PC-3 (cell line): ENCODE data around the gene C1QL2. TPM values are rescaled to one million over a fixed set of nuclear protein-coding genes. Genes with fewer than 3 reads are reported as not detected.

ENCODE experiments used
- ATAC-seq: fragments of 200-7000 bp; cut with Tn5 transposase; 2 replicates; pipeline ENCODE4 v1.9.1; 2020; ENCODE audit warnings: mild to moderate bottlenecking, moderate library complexity
- BruUV-seq: library from RNA; stranded (reverse); fragments of 400-500 nt; replicated peaks from 2 replicates; lab custom pipeline; 2021; lab: Mats Ljungman, UMichigan
- CTCF ChIA-PET: fragments of 300-600 bp; sonication (Branson Sonifier 250); formaldehyde crosslinking; loops from one replicate; lab custom pipeline; 2022; ENCODE audit warnings: antibody characterized with exemption; lab: Charles Lee
- POLR2A ChIA-PET: fragments of 300-600 bp; sonication (Branson Sonifier 250); formaldehyde crosslinking; loops from one replicate; lab custom pipeline; 2022; ENCODE audit warnings: antibody characterized with exemption; ENCODE audit not compliant: unreplicated experiment; lab: Charles Lee
- DNase-seq: peaks from one replicate; pipeline ENCODE4 v3.0.0-alpha.2; 2015
- H2AFZ ChIP-seq: fragments of 300-600 bp; sonication (generic); 2 replicates; pipeline ENCODE4 v1.6.0; 2016; ENCODE audit warnings: antibody characterized with exemption, low read length
- H3F3A ChIP-seq: fragments of 300-600 bp; sonication (generic); one replicate; pipeline ENCODE4 v1.6.0; 2017; ENCODE audit warnings: antibody characterized with exemption, low read length, control low read depth, mild to moderate bottlenecking; ENCODE audit not compliant: unreplicated experiment
- H3K27ac ChIP-seq: fragments of 300-600 bp; sonication (generic); 2 replicates; pipeline ENCODE4 v1.5.1; 2016; ENCODE audit warnings: mild to moderate bottlenecking, low read length
- H3K27me3 ChIP-seq: fragments of 300-600 bp; sonication (generic); 2 replicates; pipeline ENCODE4 v1.6.1; 2016; ENCODE audit warnings: low read length, mixed read lengths
- H3K36me3 ChIP-seq: fragments of 300-600 bp; sonication (generic); 2 replicates; pipeline ENCODE4 v1.6.1; 2016; ENCODE audit warnings: low read depth, mixed run types, low read length, mixed read lengths
- H3K4me1 ChIP-seq: fragments of 300-600 bp; sonication (generic); 2 replicates; pipeline ENCODE4 v1.5.1; 2016; ENCODE audit warnings: low read length; ENCODE audit not compliant: insufficient read depth
- H3K4me2 ChIP-seq: fragments of 300-600 bp; sonication (generic); 2 replicates; pipeline ENCODE4 v1.6.0; 2016; ENCODE audit warnings: low read length
- H3K4me3 ChIP-seq: fragments of 300-600 bp; sonication (generic); 2 replicates; pipeline ENCODE4 v1.5.1; 2016; ENCODE audit warnings: mild to moderate bottlenecking, low read length, mixed read lengths
- H3K79me2 ChIP-seq: fragments of 300-600 bp; sonication (generic); 2 replicates; pipeline ENCODE4 v1.6.1; 2017; ENCODE audit warnings: low read length, mixed read lengths
- H3K9ac ChIP-seq: fragments of 300-600 bp; sonication (generic); 2 replicates; pipeline ENCODE4 v1.6.0; 2016; ENCODE audit warnings: mild to moderate bottlenecking, low read length
- H3K9me2 ChIP-seq: fragments of 300-600 bp; sonication (generic); replicated peaks from 2 replicates; pipeline ENCODE4 v1.6.1; 2016; ENCODE audit warnings: mixed run types, low read length, mixed read lengths
- H3K9me3 ChIP-seq: fragments of 300-600 bp; sonication (generic); 2 replicates; pipeline ENCODE4 v1.6.1; 2016; ENCODE audit warnings: low read length, mixed read lengths
- H4K20me1 ChIP-seq: fragments of 300-600 bp; sonication (generic); 2 replicates; pipeline ENCODE4 v1.6.1; 2016; ENCODE audit warnings: low read length, mixed read lengths
- CTCF ChIP-seq: fragments of 300-600 bp; sonication (generic); conservative IDR thresholded peaks from 2 replicates; pipeline ENCODE4 v1.5.1; 2017; ENCODE audit warnings: antibody characterized with exemption, low read depth, mild to moderate bottlenecking, low read length
- EZH2 ChIP-seq: fragments of 300-600 bp; sonication (generic); IDR thresholded peaks from one replicate; pipeline ENCODE4 v1.6.1; 2017; ENCODE audit warnings: antibody characterized with exemption, mild to moderate bottlenecking, low read length; ENCODE audit not compliant: unreplicated experiment
- EZH2phosphoT487 ChIP-seq: fragments of 300-600 bp; sonication (generic); IDR thresholded peaks from 2 replicates; pipeline ENCODE4 v1.6.1; 2018; ENCODE audit warnings: mild to moderate bottlenecking, antibody characterized with exemption, low read length, borderline replicate concordance
- intact Hi-C: fragments of 100-400 bp; cut with micrococcal nuclease; formaldehyde crosslinking; loops from 2 replicates; pipeline ENCODE4 v1.9.0; 2023
- total RNA-seq: library from RNA; depleted of rRNA; stranded (reverse); fragments of >200 nt; gene quantifications from 2 replicates; pipeline ENCODE4 v1.2.3, GENCODE V29; 2014

The C1QL2 gene
- total RNA-seq, 1 experiment from 2014 or later: not detected

GRCh38 chr2:119180892-119181291 lies 22.3 kb upstream of the C1QL2 start:
- H2AFZ ChIP-seq: no peak overlapping the region
- no peaks in the 10 kb centered on the region for H3K79me2 ChIP-seq
- H3K4me3 ChIP-seq: no peak overlapping the region
- no peak for DNase-seq
- BruUV-seq: no TSS peak
- H3K4me1 ChIP-seq: 0 out of 2 replicates have a peak, but pooled peaks cover 5% of the 10 kb centered on the region
- ChIA-PET POLR2A (no interaction called here), CTCF (no interaction called here)
- no peak overlapping the region for H3K4me2 ChIP-seq
- no peak for ATAC-seq
- H3K27me3 ChIP-seq: no peaks in the 10 kb centered on the region
- no peak overlapping the region for H3K9ac ChIP-seq
- TF ChIP-seq EZH2 (no peak), EZH2phosphoT487 (no peak), CTCF (no peak)
- no peaks in the 10 kb centered on the region for H3K9me3 ChIP-seq
- no peak overlapping the region for H3K27ac ChIP-seq
- no peaks in the 10 kb centered on the region for H3K36me3 ChIP-seq
- H4K20me1 ChIP-seq: no peaks in the 10 kb centered on the region
- no peaks in the 10 kb centered on the region for H3F3A ChIP-seq
- intact Hi-C loops: no loop called here
- no peaks in the 10 kb centered on the region for H3K9me2 ChIP-seq

- no peak overlapping the region for H2AFZ ChIP-seq
- H3K4me2 ChIP-seq: no peak overlapping the region
- H3F3A ChIP-seq: no peaks in the 10 kb centered on the region
- TF ChIP-seq CTCF: no peak
- TF ChIP-seq EZH2: no peak
- no peak for TF ChIP-seq EZH2phosphoT487
- H3K27me3 ChIP-seq: no peaks in the 10 kb centered on the region
- no peaks in the 10 kb centered on the region for H3K36me3 ChIP-seq
- no peaks in the 10 kb centered on the region for H3K9me3 ChIP-seq
- H3K9me2 ChIP-seq: no peaks in the 10 kb centered on the region
- 0 out of 2 replicates have a peak, but pooled peaks cover 5% of the 10 kb centered on the region for H3K4me1 ChIP-seq
- DNase-seq (no peak), ATAC-seq (no peak)
- BruUV-seq: no TSS peak
- ChIA-PET CTCF (no interaction called here), POLR2A (no interaction called here)
- H3K27ac ChIP-seq: no peak overlapping the region
- H3K79me2 ChIP-seq: no peaks in the 10 kb centered on the region
- intact Hi-C loops: no loop called here
- no peaks in the 10 kb centered on the region for H4K20me1 ChIP-seq
- no peak overlapping the region for H3K4me3 ChIP-seq
- no peak overlapping the region for H3K9ac ChIP-seq
These were observed 21.4 kb upstream of the C1QL2 start for GRCh38 chr2:119179991-119180390.

GRCh38 chr2:119179202-119179601 lies 20.7 kb upstream of the C1QL2 start:
- no peak overlapping the region for H3K4me3 ChIP-seq
- H3K4me2 ChIP-seq: no peak overlapping the region
- H4K20me1 ChIP-seq: no peaks in the 10 kb centered on the region
- no TSS peak for BruUV-seq
- DNase-seq: peak; percentile 35
- H3K9me2 ChIP-seq: no peaks in the 10 kb centered on the region
- H3K36me3 ChIP-seq: no peaks in the 10 kb centered on the region
- H3K27ac ChIP-seq: no peak overlapping the region
- no peaks in the 10 kb centered on the region for H3K27me3 ChIP-seq
- no peak overlapping the region for H2AFZ ChIP-seq
- H3K4me1 ChIP-seq: 0 out of 2 replicates have a peak, but pooled peaks cover 5% of the 10 kb centered on the region
- TF ChIP-seq EZH2phosphoT487: no peak
- no peak for TF ChIP-seq EZH2
- no peak for TF ChIP-seq CTCF
- no peaks in the 10 kb centered on the region for H3K79me2 ChIP-seq
- intact Hi-C loops: no loop called here
- CTCF ChIA-PET: interaction anchor here (0.6 kb wide), 1 partner anchor 167 kb away, joined by 6 read pairs; no protein-coding TSS in a partner anchor
- no peaks in the 10 kb centered on the region for H3F3A ChIP-seq
- no peaks in the 10 kb centered on the region for H3K9me3 ChIP-seq
- ATAC-seq: peak; percentile 30; the same call in 1 of the 2 replicates
- POLR2A ChIA-PET: no interaction called here
- no peak overlapping the region for H3K9ac ChIP-seq
